Upper lobe of right lung (tissue), 1 donor: ENCODE data around the gene LAMA3. TPM values are rescaled to one million over a fixed set of nuclear protein-coding genes. Genes with fewer than 3 reads are reported as not detected.

Experiments used
- ATAC-seq: fragments of 200-7000 bp; cut with Tn5 transposase; one replicate; pipeline ENCODE4 v1.9.1; 2020; ENCODE audit warnings: mild to moderate bottlenecking, moderate library complexity
- DNase-seq: peaks from one replicate; pipeline ENCODE4 v3.0.0-alpha.2; 2020
- H3K27ac ChIP-seq: fragments of 200-600 bp; one replicate; pipeline ENCODE4 v1.8.0; 2022
- H3K27me3 ChIP-seq: fragments of 200-600 bp; one replicate; pipeline ENCODE4 v1.8.0; 2022; ENCODE audit warnings: mild to moderate bottlenecking
- H3K36me3 ChIP-seq: fragments of 200-600 bp; one replicate; pipeline ENCODE4 v1.8.0; 2022
- H3K4me1 ChIP-seq: fragments of 200-600 bp; one replicate; pipeline ENCODE4 v1.8.0; 2022
- H3K4me3 ChIP-seq: fragments of 200-600 bp; one replicate; pipeline ENCODE4 v1.8.0; 2022; ENCODE audit warnings: mild to moderate bottlenecking
- H3K9me3 ChIP-seq: fragments of 200-600 bp; one replicate; pipeline ENCODE4 v1.8.0; 2022
- CTCF ChIP-seq: fragments of 200-600 bp; IDR thresholded peaks from one replicate; pipeline ENCODE4 v1.8.0; 2022; ENCODE audit warnings: antibody characterized with exemption
- intact Hi-C: fragments of 100-400 bp; cut with DNase I; formaldehyde crosslinking; loops from one replicate; pipeline ENCODE4 v1.11.0; 2022
- total RNA-seq: library from RNA; stranded (reverse); fragmentation: NEBNext Ultra II Directional; extraction: Animal tissue kit (Norgen Biotek cat#: 25700); gene quantifications from one replicate; pipeline ENCODE4 v1.2.1, GENCODE V29; 2021
- donor health status: DM: no; HTN: yes; CAD: no; lungs with severe emphysema.

Gene LAMA3
- total RNA-seq, 1 donor from 2014 or later: 139 TPM

GRCh38 chr18:23693846-23694245, 4.6 kb downstream of the LAMA3 start:
- no peak for TF ChIP-seq CTCF
- no peaks in the 10 kb centered on the region for H3K36me3 ChIP-seq
- peaks cover 20% of the 10 kb centered on the region for H3K27me3 ChIP-seq
- H3K4me1 ChIP-seq: peaks cover 11% of the 10 kb centered on the region
- DNase-seq (no peak), ATAC-seq (no peak)
- no peak overlapping the region for H3K27ac ChIP-seq
- no peaks in the 10 kb centered on the region for H3K9me3 ChIP-seq
- intact Hi-C loops: no loop called here
- H3K4me3 ChIP-seq: no peak overlapping the region

DNA sequence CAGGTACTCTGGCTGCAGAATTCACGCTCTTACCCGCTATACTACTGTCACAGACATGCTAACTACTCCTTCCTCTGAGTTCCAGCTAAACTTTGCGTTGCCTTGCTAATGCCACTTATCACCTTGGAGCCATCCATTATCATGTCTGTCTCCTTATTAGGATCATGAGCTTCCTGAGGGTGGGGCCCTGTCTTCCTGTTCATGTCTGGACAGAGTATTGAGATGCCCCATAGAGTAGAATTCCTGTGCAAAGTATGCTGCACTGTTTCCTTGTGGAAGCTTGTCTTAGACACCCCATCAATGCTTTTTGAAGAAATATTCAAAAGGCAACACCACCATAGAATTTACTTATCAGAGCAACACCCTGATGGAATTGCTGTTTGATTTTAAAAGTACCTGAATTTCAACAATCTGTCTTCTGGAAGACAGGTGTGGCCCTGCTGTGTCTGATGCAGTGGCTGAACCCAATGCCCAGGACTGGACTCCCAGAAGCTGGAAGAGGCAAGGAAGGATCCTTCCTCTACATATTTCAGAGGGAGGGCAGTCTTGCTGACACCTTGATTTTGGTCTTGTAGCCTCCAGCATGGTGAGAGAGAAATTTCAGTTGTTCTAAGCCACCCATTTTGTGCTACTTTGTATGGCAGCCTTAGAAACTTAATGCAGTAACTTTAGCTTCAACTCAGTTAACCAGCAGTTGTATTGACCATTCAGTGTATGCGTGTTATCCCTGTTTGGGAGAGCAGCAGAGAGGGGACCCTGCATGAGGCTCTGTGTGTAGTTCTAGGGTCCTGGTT, 5.6 kb downstream of the LAMA3 start:
- ATAC-seq (no peak), DNase-seq (no peak)
- Histone ChIP-seq H3K27me3 (peaks cover 10% of the 10 kb centered on the region), H3K4me3 (no peak overlapping the region), H3K4me1 (peaks cover 5% of the 10 kb centered on the region), H3K9me3 (no peaks in the 10 kb centered on the region), H3K27ac (no peak overlapping the region), H3K36me3 (no peaks in the 10 kb centered on the region)
- intact Hi-C loops: no loop called here
- TF ChIP-seq CTCF: no peak

GRCh38 chr18:23701017-23701416, 11.8 kb downstream of the LAMA3 start:
- Histone ChIP-seq H3K4me3 (no peak overlapping the region), H3K27ac (no peak overlapping the region), H3K4me1 (no peaks in the 10 kb centered on the region), H3K36me3 (no peaks in the 10 kb centered on the region), H3K9me3 (no peaks in the 10 kb centered on the region), H3K27me3 (no peaks in the 10 kb centered on the region)
- ATAC-seq (no peak), DNase-seq (no peak)
- TF ChIP-seq CTCF: no peak
- intact Hi-C loops: loop anchor here (5.0 kb wide), 1 partner anchor 79 kb away; no protein-coding TSS in a partner anchor

- ATAC-seq: no peak
- no peak overlapping the region for H3K27ac ChIP-seq
- TF ChIP-seq CTCF: no peak
- no peaks in the 10 kb centered on the region for H3K9me3 ChIP-seq
- no peak overlapping the region for H3K4me3 ChIP-seq
- intact Hi-C loops: loop anchor here (5.0 kb wide), 1 partner anchor 79 kb away; no protein-coding TSS in a partner anchor
- DNase-seq: no peak
- H3K36me3 ChIP-seq: no peaks in the 10 kb centered on the region
- H3K4me1 ChIP-seq: no peaks in the 10 kb centered on the region
- no peaks in the 10 kb centered on the region for H3K27me3 ChIP-seq
Measured at GRCh38 chr18:23701544-23702064, 12.4 kb downstream of the LAMA3 start.

DNA sequence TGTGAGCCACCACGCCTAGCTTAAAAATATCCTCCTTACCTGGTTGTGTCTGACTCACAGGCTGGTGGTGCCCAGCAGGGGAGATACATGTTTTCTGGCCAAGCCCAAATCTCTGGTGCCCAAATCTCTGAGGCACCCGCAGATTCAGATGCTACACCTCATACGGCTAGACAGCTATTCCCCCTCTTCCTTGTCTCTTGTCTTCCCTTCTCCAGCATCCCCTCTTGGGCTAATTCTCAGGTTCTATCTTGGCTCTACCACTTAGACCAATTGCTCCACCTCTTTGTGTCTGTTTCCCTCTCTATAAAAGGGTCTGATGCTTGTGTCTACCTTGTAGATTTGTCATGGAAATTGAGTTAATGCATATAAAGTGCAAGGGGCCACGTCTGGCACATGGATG, 13.4 kb downstream of the LAMA3 start:
- no peak for DNase-seq
- TF ChIP-seq CTCF: no peak
- ATAC-seq: no peak
- no peak overlapping the region for H3K27ac ChIP-seq
- intact Hi-C loops: loop anchor here (5.0 kb wide), 1 partner anchor 80 kb away; no protein-coding TSS in a partner anchor
- H3K4me1 ChIP-seq: no peaks in the 10 kb centered on the region
- H3K27me3 ChIP-seq: no peaks in the 10 kb centered on the region
- peaks cover 4% of the 10 kb centered on the region for H3K9me3 ChIP-seq
- no peaks in the 10 kb centered on the region for H3K36me3 ChIP-seq
- no peak overlapping the region for H3K4me3 ChIP-seq
